Measurements from ENCODE around the gene CELF2. TPM values are rescaled to one million over a fixed set of nuclear protein-coding genes. Genes with fewer than 3 reads are reported as not detected.

Gene CELF2
- total RNA-seq, 1 experiment from 2014 or later: 28.7 TPM

DNA sequence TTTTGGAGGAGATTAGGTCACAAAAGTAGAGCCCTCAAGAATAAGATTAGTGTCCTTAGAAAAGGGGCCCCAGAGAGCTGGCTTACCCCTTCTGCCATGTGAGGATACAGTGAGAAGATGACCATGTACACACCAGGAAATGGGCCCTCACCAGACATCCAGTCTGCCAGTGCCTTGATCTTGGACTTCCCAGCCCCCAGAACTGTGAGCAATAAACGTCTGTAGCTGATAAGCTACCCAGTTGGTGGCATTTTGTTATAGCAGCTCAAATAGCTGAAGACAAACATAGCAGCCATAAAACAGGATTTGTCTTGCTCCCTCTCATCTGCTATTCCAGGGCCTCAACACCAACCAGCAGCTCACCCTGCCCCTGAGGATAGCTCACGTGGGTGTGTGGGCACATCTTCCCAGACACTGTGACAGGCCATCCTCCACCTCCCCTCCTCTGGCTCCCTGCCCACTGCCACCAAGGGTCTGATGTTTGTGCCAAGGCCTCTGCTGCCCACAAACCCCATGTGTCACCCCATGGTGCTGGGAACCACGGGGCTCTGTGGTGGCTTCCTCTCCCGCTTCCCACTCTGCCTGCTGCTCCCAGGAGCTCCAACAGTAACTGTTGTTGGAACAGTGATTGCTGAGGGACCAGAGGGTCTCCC, 341.4 kb downstream of the CELF2 start:
- H3T11ph ChIP-seq (ENCODE audit: low read length): no peak overlapping the region
- no peak overlapping the region for H2AK5ac ChIP-seq (ENCODE audit: insufficient read length, low read length)
- H3K23me2 ChIP-seq (ENCODE audit: insufficient read length, low read depth, low read length, poor library complexity, severe bottlenecking): no peaks in the 10 kb centered on the region
- no peak overlapping the region for H3K56ac ChIP-seq (ENCODE audit: insufficient read length, low read depth, low read length)
- H2BK120ac ChIP-seq (ENCODE audit: low read depth, low read length, poor library complexity, severe bottlenecking): no peak overlapping the region
- H3K27ac Mint-ChIP-seq: no peak overlapping the region; a peak in 1 of 7 replicates
- peaks cover 6 to 7% of the 10 kb centered on the region in 2 experiments for H3K9me3 Mint-ChIP-seq
- H2BK15ac ChIP-seq (ENCODE audit: low read depth, low read length): no peak overlapping the region
- WGBS (ENCODE audit: extremely low coverage, insufficient read length, low lambda C conversion rate): no CpG with 5 or more reads among the region's 4 CpGs
- H3K9me3 ChIP-seq (ENCODE audit: control insufficient read depth, low read depth, low read length): no peaks in the 10 kb centered on the region
- H4K20me1 ChIP-seq (ENCODE audit: control insufficient read depth, insufficient read depth, insufficient read length): no peaks in the 10 kb centered on the region
- H3K14ac ChIP-seq (ENCODE audit: insufficient read depth, low read length): no peak overlapping the region
- no peaks in the 10 kb centered on the region for H3K27me3 ChIP-seq (ENCODE audit: insufficient read depth, low read length)
- H3K36me3 Mint-ChIP-seq (ENCODE audit: insufficient read depth in 1 of 3, low read depth in 3 of 3): peaks cover 0 to 7% (median 0%) of the 10 kb centered on the region in 3 experiments; a peak in 4 of 7 replicates
- H3K4ac ChIP-seq (ENCODE audit: low read depth, low read length): no peak overlapping the region
- H3K4me3 Mint-ChIP-seq: no peak overlapping the region
- no peak overlapping the region for H2BK20ac ChIP-seq (ENCODE audit: low read depth, low read length, poor library complexity, severe bottlenecking)
- H3K4me1 ChIP-seq (ENCODE audit: insufficient read depth, low read length): no peaks in the 10 kb centered on the region
- TF ChIP-seq, protein P1, sequence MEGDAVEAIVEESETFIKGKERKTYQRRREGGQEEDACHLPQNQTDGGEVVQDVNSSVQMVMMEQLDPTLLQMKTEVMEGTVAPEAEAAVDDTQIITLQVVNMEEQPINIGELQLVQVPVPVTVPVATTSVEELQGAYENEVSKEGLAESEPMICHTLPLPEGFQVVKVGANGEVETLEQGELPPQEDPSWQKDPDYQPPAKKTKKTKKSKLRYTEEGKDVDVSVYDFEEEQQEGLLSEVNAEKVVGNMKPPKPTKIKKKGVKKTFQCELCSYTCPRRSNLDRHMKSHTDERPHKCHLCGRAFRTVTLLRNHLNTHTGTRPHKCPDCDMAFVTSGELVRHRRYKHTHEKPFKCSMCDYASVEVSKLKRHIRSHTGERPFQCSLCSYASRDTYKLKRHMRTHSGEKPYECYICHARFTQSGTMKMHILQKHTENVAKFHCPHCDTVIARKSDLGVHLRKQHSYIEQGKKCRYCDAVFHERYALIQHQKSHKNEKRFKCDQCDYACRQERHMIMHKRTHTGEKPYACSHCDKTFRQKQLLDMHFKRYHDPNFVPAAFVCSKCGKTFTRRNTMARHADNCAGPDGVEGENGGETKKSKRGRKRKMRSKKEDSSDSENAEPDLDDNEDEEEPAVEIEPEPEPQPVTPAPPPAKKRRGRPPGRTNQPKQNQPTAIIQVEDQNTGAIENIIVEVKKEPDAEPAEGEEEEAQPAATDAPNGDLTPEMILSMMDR (conservative IDR thresholded peaks at IDR 0.05): no peak
- H4K5ac ChIP-seq (ENCODE audit: insufficient read length, low read depth, low read length): no peak overlapping the region
- no peak overlapping the region for H3K27ac ChIP-seq (ENCODE audit: insufficient read length, low read depth, low read length)
- no peak overlapping the region for H2BK5ac ChIP-seq (ENCODE audit: insufficient read length, low read length)
- H3K18ac ChIP-seq (ENCODE audit: insufficient read length, low read depth, low read length): no peak overlapping the region
- no peak overlapping the region for H2BK12ac ChIP-seq (ENCODE audit: insufficient read length, low read depth, low read length)
- H3K4me2 ChIP-seq (ENCODE audit: insufficient read depth, insufficient read length, low read length): no peak overlapping the region
- DNase-seq: no peak
- H2AFZ ChIP-seq (ENCODE audit: low read length): no peak overlapping the region
- H3K23ac ChIP-seq (ENCODE audit: insufficient read length, low read depth, low read length): no peak overlapping the region
- H4K8ac ChIP-seq (replicated peaks; ENCODE audit: insufficient read length, low read depth, low read length): no peak overlapping the region
- no peaks in the 10 kb centered on the region for H3K27me3 Mint-ChIP-seq (ENCODE audit: low read depth)
- no peak overlapping the region for H4K91ac ChIP-seq (ENCODE audit: insufficient read length, low read depth, low read length)
- H3K79me2 ChIP-seq (ENCODE audit: insufficient read depth, low read length): no peaks in the 10 kb centered on the region
- no peaks in the 10 kb centered on the region for H3K4me1 Mint-ChIP-seq
- no peak overlapping the region for H3K9ac ChIP-seq (ENCODE audit: extremely low read depth, insufficient read length, low read length)
- no peaks in the 10 kb centered on the region for H3K79me1 ChIP-seq (ENCODE audit: insufficient read depth, low read depth, low read length, poor library complexity, severe bottlenecking)
